NCI-H2196 treated with DMSO at 0.1 percent for 48 hours (cell line): Measurements from ENCODE around the gene CCNC.

Experiments
- DNase-seq: peaks from one replicate; lab custom pipeline; 2025; ENCODE audit not compliant: unreplicated experiment; lab: John Stamatoyannopoulos, UW

CCNC gene

DNA sequence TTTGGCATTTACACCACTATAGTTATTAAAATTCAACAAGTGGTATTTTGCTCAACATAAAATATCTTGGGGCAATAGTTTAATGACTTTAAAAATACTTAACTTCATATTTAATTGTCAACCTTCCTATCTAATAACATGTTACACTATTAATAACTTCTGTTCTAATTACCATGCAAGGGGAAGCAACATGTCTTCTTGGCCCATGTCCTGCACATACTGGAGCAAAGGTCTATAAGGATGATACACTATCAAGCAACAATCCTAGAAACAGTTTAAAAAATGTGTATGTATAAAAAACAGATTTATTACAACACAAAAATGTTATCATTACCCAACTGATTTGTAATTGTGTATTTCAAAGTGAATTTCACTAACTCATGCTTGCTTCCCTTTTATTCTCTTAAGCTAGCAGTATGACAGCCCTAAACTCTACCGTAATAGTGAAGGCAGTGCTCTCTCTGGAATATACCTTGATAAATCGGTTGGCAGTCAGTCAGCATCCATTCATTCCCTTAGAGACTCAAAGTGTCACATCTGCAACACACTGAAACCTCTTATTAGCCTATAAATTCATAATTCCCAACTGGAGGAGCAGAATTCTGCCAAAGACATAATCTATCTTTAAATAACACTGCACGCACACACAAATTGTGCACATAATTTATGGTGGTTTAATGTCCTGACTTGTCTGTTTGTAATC, 18.3 kb downstream of the CCNC start:
- DNase-seq: no peak

DNA sequence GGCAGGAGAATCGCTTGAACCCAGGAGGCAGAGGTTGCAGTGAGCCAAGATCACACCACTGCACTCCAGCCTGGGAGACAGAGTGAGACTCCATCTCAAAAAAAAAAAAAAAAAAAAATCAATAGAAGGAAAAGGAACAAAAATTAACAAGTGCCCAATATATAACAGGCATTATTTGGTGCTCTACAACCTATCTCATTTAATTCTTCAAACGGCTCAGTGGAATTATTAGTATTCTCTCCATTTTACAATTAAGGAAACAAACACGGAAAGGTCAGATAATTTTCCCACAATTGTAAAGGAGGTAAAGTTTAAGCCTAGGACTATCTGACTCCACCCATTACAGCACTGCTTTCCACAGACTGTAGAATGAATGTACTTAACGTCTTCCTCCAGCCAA, 19.8 kb downstream of the CCNC start:
- DNase-seq: no peak

DNA sequence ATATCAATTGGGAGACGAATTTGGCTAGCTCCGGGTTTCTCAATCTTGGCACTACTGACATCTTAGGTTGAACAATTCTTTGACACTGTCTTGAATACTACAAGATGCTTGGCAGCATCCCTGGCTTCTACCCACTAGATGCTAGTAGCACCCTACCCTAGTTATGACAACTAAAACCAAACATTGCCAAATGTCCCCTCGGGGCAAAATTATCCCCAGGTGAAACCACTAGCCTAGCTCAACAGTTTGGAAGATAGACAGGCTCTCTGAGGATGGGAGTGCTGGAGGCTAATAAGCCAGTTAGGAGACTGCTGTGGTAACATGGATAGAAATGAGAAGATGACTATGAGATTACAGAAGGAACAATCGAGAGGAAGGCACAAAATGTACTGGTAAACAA, 20.9 kb downstream of the CCNC start:
- no peak for DNase-seq

DNA sequence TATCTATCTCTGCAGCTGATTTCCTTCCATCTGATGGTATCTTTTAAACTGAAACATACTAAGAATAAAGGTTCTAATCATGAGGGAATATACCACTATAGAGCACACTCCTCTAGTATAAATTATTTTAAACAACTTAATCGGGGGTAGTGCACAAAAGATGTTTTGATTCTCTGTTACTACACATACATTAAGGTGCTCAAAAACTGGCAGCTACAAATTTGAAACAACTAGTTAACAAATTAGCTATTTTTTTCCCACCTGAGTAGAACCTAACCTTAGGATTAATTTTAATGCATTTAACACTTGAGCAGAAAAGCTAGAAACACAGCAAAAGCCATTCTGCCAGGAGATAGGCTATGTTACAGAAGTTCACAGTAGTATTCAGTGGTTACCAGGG, 23.0 kb downstream of the CCNC start:
- DNase-seq: no peak

DNA sequence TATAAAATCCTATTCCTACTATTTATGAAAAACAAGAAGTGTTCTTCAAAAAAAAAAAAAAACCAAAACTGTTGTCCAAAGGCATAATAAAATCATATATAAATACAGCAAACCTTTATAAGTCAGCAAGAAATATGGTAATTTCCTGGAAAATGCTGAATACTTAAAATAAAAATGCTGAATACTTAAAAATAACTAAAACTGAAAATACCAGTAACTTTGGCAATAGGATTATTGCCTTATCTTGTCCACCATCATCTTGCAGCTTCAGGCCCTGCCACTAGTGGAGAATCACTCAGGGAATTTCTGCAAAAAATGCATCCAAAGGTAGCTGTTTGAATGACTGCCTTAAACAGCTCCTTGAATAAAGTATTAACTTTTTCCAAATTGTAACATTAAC, 24.5 kb downstream of the CCNC start:
- no peak for DNase-seq

DNA sequence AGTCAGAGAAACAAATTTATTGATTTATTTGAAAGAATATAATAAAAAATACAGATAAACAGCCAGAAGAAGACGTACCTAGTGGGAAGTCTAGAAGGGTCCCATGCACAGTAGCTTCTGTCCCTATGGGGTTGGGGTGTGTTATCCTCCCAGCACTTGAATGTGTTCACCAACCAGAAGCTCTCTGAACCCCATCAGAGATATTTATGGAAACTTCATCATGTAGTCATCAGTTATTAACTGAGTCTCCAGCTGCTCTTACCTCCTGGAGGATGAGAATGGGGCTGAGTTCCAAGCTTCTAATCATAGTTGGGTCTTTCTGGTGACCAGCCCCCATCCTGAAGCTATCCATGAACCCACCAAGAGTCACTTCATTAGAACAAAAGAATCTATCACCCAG, 37.8 kb downstream of the CCNC start:
- no peak for DNase-seq

DNA sequence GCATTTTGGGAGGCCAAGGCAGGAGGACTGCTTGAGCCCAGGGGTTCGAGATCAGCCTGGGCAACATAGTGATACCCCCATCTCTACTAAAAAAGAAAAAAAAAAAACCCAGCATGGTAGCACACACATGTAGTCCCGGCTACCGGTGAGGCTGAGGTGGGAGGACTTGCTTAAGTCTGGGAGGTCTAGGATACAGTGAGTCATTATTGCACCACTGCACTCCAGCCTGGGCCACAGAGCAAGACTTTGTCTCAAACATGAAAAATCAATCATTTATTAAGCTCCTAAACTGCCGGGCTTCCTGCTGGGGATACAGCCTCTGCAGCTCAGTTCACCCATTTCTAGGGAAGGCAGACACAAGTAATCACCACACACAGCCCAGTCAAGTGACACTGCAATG, 45.9 kb downstream of the CCNC start:
- no peak for DNase-seq

DNA sequence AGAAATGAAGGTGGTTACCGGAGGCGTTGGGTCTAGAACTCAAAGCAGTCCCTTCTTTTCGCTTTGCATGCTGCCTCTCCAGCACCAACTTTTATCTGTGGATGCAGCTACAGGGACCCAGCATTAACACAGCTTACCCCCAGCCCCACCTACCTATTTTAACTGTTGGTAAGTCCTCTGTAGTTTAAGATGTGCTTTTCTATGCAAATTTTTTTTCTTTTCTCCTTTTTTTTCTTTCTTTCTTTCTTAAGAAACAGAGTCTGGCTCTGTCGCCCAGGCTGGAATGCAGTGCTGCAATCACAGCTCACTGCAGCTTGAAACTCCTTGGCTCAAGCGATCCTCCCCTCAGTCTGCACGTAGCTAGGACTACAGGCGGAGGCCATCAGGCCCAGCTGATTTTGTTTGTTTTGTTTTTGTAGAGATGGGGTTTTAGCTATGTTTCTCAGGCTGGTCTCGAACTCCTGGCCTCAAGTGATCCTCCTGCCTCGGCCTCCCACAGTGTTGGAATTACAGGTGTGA, 46.8 kb downstream of the CCNC start:
- peak; percentile 28 for DNase-seq

DNA sequence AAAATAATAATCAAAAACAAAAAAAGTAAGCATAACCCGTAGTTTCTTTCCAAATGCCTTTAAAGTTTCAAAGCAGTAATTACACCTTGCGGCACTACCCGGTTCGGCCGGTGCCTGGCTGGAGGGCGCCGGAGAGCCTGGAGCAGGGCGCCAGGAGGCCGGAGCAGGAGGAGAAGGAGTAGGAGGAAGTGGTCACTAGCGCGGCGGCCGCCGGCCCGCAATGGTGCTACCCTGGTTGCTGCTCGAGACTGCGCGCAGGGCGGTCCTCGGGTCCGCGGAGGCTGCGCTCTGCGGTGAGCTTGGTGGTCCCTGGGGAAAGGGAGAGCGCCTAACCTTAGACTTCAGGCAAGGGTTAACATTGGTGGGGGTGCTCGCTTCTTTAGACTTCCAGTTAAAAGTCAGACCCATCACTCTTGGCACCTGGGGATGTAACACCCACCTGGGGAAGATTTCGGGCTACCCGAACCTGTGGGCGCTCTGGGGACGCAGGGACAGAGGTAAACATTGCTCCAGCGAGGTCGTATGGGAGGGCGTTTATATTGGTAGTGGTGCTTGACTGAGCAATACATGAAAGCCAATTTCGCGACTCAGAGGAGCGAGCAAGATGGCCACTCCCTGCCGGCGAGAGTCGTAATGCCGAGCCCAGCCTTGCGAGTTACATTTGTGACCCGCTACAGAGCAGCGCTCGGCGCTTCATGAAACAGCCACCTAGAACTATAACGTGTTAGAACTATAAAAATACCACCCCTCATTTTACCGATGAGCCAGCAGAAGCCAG, 47.4 kb downstream of the CCNC start:
- DNase-seq: peak; percentile 74

DNA sequence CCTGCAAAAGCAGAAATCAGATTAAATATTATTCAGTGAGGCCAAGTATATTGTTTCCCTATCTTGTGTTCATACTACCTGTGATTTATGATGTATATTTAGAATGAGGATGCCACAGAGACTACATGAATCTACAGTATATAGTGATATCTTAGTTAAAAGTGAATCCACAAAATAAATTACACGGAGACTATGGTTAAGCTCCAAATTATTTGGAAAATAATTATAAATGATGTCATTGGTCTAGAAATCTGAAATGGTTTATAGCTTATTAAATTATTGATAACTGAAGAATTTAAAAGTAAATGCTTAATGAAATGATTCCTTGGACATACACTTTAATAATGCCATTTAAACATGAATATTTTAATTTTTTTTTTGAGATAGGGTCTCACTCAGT, 49.0 kb downstream of the CCNC start:
- no peak for DNase-seq

DNA sequence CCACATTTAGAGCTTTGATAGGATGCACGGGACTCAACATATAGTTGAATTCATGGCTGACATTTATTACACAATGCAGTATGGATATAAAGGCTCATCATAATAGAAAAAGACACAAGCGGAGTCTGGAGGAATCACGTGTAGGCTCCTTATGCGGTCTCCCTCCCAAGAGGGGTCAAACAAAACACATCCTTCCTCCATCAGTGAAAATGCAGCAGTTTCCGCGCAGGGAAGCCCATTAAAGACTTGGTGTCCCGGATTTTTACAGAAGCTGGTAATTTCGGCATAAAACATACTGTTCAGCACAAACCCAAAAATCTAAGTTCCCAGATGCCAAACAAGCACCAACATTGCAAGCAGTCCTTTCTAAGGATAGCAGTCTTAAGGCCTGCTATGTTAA, 54.4 kb downstream of the CCNC start:
- DNase-seq: no peak

DNA sequence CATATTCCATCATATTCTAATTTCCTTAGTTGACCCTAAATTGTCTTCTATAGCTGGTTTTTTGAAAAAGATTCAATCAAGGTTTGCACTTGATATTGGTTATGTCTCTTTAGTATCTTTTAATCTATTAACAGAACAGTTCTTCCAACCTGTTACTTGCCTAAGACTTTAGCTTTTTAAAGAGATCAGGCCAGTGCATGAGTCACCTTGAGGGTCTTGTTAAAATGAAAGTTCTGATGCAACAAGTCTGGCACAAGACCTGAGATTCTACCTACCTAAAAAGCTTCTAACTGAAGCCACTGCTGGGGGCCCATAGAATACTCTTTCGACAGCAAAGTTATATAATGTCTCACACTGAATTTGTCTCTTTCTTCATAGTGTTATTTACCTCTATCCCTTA, 56.4 kb downstream of the CCNC start:
- DNase-seq: no peak

DNA sequence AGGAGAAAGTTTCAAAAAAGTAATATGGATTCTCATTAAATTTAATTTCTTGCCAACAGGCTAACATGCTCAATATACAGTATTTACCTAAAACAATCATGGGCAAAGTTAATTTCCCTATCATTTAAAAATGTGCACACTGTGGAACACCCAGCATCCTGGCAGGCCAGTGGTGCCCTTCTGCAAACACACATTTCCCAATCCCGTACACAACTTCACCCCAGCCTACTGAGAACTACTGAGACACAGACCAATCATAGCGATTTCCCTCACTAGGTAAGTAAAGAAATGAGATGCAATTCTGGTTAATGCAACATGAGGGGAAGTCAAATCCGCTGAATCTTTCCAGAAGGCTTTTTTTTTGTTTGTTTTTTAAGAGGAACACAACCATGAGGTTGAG, 60.8 kb downstream of the CCNC start:
- DNase-seq: no peak

DNA sequence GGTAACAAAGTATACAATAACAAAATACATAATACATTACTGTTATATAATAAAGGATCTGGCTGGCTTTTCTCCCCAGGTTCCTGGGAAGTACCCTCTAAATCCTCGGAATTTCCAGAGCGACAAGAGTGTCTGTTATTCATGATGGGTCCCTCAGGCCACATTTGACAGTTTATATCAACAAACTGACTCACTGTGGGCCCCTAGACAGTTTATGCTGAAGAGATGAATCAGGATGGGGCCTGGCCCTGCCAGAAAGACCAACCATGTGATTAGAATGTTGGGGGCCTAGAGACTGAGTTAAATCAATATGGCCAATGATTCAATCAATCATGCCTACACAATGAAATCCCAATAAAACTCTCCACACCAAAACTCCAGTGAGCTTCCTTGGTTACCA, 66.7 kb downstream of the CCNC start:
- DNase-seq: no peak

DNA sequence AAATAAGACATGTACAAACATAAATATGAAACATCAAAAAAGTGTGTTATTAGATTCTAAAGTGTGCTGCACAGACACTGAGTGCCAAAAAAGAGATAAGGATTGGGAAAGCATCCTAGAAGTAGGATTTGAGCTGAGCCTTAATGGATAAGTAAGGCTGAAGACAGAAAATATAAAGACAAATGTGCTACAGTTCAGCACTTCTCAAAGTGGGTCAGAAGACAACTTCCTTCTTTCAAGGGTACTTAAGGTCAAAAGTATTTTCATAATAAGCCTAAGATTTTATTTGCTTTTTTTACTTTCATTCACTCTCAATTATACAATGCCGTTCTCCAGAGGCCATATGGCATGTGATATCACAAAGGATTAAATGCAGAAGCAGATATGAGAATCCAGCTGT, 70.0 kb downstream of the CCNC start:
- DNase-seq: no peak

DNA sequence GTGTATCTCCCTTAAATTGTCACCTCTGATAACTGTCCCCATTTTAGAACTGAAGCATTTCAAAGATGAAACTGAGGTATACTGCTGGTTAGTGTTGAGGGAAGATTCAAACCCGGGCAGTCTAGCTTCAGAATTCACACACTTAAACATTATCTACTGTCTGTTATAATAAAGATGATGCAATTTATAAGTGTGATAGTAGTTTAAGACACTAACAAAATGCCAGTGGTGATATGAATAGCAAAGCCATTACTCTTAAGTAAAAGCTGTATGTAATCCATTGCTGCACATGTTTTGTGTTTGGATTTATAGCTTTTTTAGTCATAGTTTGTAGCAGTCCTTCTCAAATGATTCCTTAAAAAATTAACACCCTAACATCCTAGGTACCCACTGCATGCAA, 73.0 kb downstream of the CCNC start:
- DNase-seq: no peak
